Keratinocyte (primary cell): Measurements from ENCODE around the gene TMEM253.

ENCODE experiments used
- CTCF ChIP-seq, 3 experiments: IDR thresholded peaks in 1 of 3; conservative IDR thresholded peaks in 1 of 3; optimal IDR thresholded peaks in 1 of 3; 2 replicates in 2 of 3; 3 replicates in 1 of 3; pipeline versions ENCODE3 to v1.5.1; 2011; ENCODE audit warnings: low read length in 3 of 3, mild to moderate bottlenecking in 3 of 3, moderate library complexity in 2 of 3, control low read depth in 1 of 3, inconsistent platforms in 1 of 3; ENCODE audit not compliant: insufficient read depth in 2 of 3; ENCODE audit errors: extremely low read depth in 1 of 3
- EZH2 ChIP-seq: IDR thresholded peaks from one replicate; pipeline ENCODE4 v1.6.1; 2012; ENCODE audit warnings: inconsistent platforms, mild to moderate bottlenecking, low read length, moderate library complexity

- TF ChIP-seq CTCF (optimal IDR thresholded peaks at IDR 0.05 in 1 of 3, IDR thresholded peaks at IDR 0.05 in 1 of 3, conservative IDR thresholded peaks at IDR 0.05 in 1 of 3; ENCODE audit: extremely low read depth in 1 of 3, insufficient read depth in 2 of 3, low read length in 3 of 3), result no peak
- no peak for TF ChIP-seq EZH2
Observed at GRCh38 chr14:21120686-21121085, 19.8 kb downstream of the TMEM253 start.
